Smooth muscle cell (in vitro differentiated cells): ENCODE data around the gene C4orf50. TPM values are rescaled to one million over a fixed set of nuclear protein-coding genes. Genes with fewer than 3 reads are reported as not detected.

Experiments
- DNase-seq: peaks from one replicate; lab custom pipeline; 2025; ENCODE audit not compliant: unreplicated experiment; lab: John Stamatoyannopoulos, UW
- H2AFZ ChIP-seq: fragments of 200-600 bp; sonication (generic); 2 replicates; pipeline ENCODE4 v1.6.0; 2016; ENCODE audit warnings: antibody characterized with exemption, low read depth, mild to moderate bottlenecking
- H3F3A ChIP-seq: fragments of 200-600 bp; sonication (generic); 2 replicates; pipeline ENCODE4 v1.6.0; 2017; ENCODE audit warnings: antibody characterized with exemption, low read depth
- H3K27ac ChIP-seq: fragments of 200-600 bp; sonication (generic); 2 replicates; pipeline ENCODE4 v1.5.1; 2016; ENCODE audit warnings: low read depth, mild to moderate bottlenecking
- H3K27me3 ChIP-seq: fragments of 200-600 bp; sonication (generic); 2 replicates; pipeline ENCODE4 v1.6.1; 2016; ENCODE audit warnings: low read depth, mild to moderate bottlenecking
- H3K36me3 ChIP-seq: fragments of 200-600 bp; sonication (generic); 2 replicates; pipeline ENCODE4 v1.5.1; 2016; ENCODE audit warnings: low read depth
- H3K4me1 ChIP-seq: fragments of 200-600 bp; sonication (generic); 2 replicates; pipeline ENCODE4 v1.5.1; 2016; ENCODE audit warnings: low read depth
- H3K4me2 ChIP-seq: fragments of 200-600 bp; sonication (generic); 2 replicates; pipeline ENCODE4 v1.6.0; 2016; ENCODE audit warnings: mild to moderate bottlenecking
- H3K4me3 ChIP-seq: fragments of 200-600 bp; sonication (generic); 2 replicates; pipeline ENCODE4 v1.5.1; 2016; ENCODE audit warnings: mild to moderate bottlenecking
- H3K79me2 ChIP-seq: fragments of 200-600 bp; sonication (generic); 2 replicates; pipeline ENCODE4 v1.6.0; 2016; ENCODE audit warnings: low read depth, mild to moderate bottlenecking
- H3K9ac ChIP-seq: fragments of 200-600 bp; sonication (generic); 2 replicates; pipeline ENCODE4 v1.6.0; 2016; ENCODE audit warnings: low read depth
- H3K9me3 ChIP-seq: fragments of 200-600 bp; sonication (generic); replicated peaks from 2 replicates; pipeline ENCODE4 v1.5.1; 2016; ENCODE audit warnings: low read depth
- H4K20me1 ChIP-seq: fragments of 200-600 bp; sonication (generic); 2 replicates; pipeline ENCODE4 v1.6.0; 2016; ENCODE audit warnings: low read depth
- CTCF ChIP-seq: fragments of 200-600 bp; sonication (generic); IDR thresholded peaks from 2 replicates; pipeline ENCODE4 v1.5.1; 2017; ENCODE audit warnings: borderline replicate concordance, mild to moderate bottlenecking, antibody characterized with exemption; ENCODE audit not compliant: insufficient read depth, poor library complexity, severe bottlenecking
- WGBS: methylation state at CpG from one replicate; pipeline ENCODE4 v1.1.7; 2016; ENCODE audit warnings: low lambda C conversion rate; 5-methylcytosine and 5-hydroxymethylcytosine counted together
- polyA plus RNA-seq: library from polyadenylated mRNA; unstranded; fragments of >200 nt; fragmentation: Nextera tagmentation; extraction: Ambion mirVana; gene quantifications from 2 replicates; pipeline ENCODE4 v1.2.1, GENCODE V29; 2016
- total RNA-seq: library from RNA; depleted of rRNA; stranded (reverse); fragments of >200 nt; gene quantifications from 2 replicates; pipeline ENCODE4 v1.2.3, GENCODE V29; 2014

The C4orf50 gene
- total and polyA plus RNA-seq, 2 experiments from 2014 or later = not detected

GRCh38 chr4:6046526-6047129, 28.4 kb upstream of the C4orf50 start:
- H3K9me3 ChIP-seq = no peaks in the 10 kb centered on the region
- WGBS = 90% methylated on average over 13 of the region's 14 CpGs

GRCh38 chr4:6044805-6045204, 26.6 kb upstream of the C4orf50 start:
- Histone ChIP-seq H3K9ac (no peak overlapping the region), H3K27me3 (peaks cover 14% of the 10 kb centered on the region), H4K20me1 (no peaks in the 10 kb centered on the region), H3K9me3 (no peaks in the 10 kb centered on the region), H3K79me2 (no peaks in the 10 kb centered on the region), H3F3A (no peaks in the 10 kb centered on the region), H3K27ac (no peak overlapping the region), H3K4me1 (no peaks in the 10 kb centered on the region), H3K36me3 (no peaks in the 10 kb centered on the region), H2AFZ (no peak overlapping the region), H3K4me2 (no peak overlapping the region), H3K4me3 (no peak overlapping the region)
- no peak for DNase-seq
- no peak for TF ChIP-seq CTCF
- WGBS = 48% methylated on average over 8 of the region's 9 CpGs

More at GRCh38 chr4:6046526-6047129, 28.4 kb upstream of the C4orf50 start:
- no peaks in the 10 kb centered on the region for H3K79me2 ChIP-seq
- DNase-seq = no peak
- H3K4me3 ChIP-seq = no peak overlapping the region
- H3F3A ChIP-seq = no peaks in the 10 kb centered on the region
- H3K4me1 ChIP-seq = no peaks in the 10 kb centered on the region
- H2AFZ ChIP-seq = no peak overlapping the region
- H3K27me3 ChIP-seq = peaks cover 8% of the 10 kb centered on the region
- TF ChIP-seq CTCF = no peak
- no peak overlapping the region for H3K9ac ChIP-seq
- no peaks in the 10 kb centered on the region for H3K36me3 ChIP-seq
- no peak overlapping the region for H3K27ac ChIP-seq
- H3K4me2 ChIP-seq = no peak overlapping the region
- no peaks in the 10 kb centered on the region for H4K20me1 ChIP-seq

- Histone ChIP-seq H3K4me3 (no peak overlapping the region), H3K4me1 (no peaks in the 10 kb centered on the region), H3K27me3 (peaks cover 14% of the 10 kb centered on the region), H3K9me3 (no peaks in the 10 kb centered on the region), H3K36me3 (no peaks in the 10 kb centered on the region), H3K27ac (no peak overlapping the region), H3F3A (no peaks in the 10 kb centered on the region), H3K9ac (no peak overlapping the region), H4K20me1 (no peaks in the 10 kb centered on the region), H3K4me2 (no peak overlapping the region), H2AFZ (no peak overlapping the region), H3K79me2 (no peaks in the 10 kb centered on the region)
- no peak for TF ChIP-seq CTCF
- no peak for DNase-seq
- 97% methylated on average over 9 of the region's 9 CpGs for WGBS
These were observed 26.0 kb upstream of the C4orf50 start for GRCh38 chr4:6044276-6044675.

- Histone ChIP-seq H3K9me3 (no peaks in the 10 kb centered on the region), H3K27ac (no peak overlapping the region), H3K9ac (no peak overlapping the region), H4K20me1 (no peaks in the 10 kb centered on the region), H3K27me3 (peaks cover 14% of the 10 kb centered on the region), H2AFZ (no peak overlapping the region), H3K4me1 (no peaks in the 10 kb centered on the region), H3K4me2 (no peak overlapping the region), H3K4me3 (no peak overlapping the region), H3K36me3 (no peaks in the 10 kb centered on the region), H3F3A (no peaks in the 10 kb centered on the region), H3K79me2 (no peaks in the 10 kb centered on the region)
- no peak for DNase-seq
- TF ChIP-seq CTCF = no peak
- 87% methylated on average over 7 of the region's 7 CpGs for WGBS
These were observed 25.6 kb upstream of the C4orf50 start for GRCh38 chr4:6043843-6044242.
